HepG2 (cell line): ENCODE data around the gene PARVB.

Source experiments
- ZFP36L2 ChIP-seq: sonication (generic); formaldehyde crosslinking; IDR thresholded peaks from 2 replicates; pipeline ENCODE4 v1.4.0; 2020; ENCODE audit warnings: missing genetic modification reagents
- ZNF569 ChIP-seq: sonication (generic); formaldehyde crosslinking; IDR thresholded peaks from 2 replicates; pipeline ENCODE4 v1.5.0; 2020; ENCODE audit warnings: mild to moderate bottlenecking, missing genetic modification reagents, moderate library complexity, borderline replicate concordance

- no peak for TF ChIP-seq ZNF569 (CRISPR knock-in tag)
- no peak for TF ChIP-seq ZFP36L2 (CRISPR knock-in tag)
Observed at GRCh38 chr22:44112191-44112590, 88.1 kb downstream of the PARVB start.
